Omental fat pad (tissue), 4 donors: Measurements from ENCODE around the gene PYURF. TPM values are rescaled to one million over a fixed set of nuclear protein-coding genes. Genes with fewer than 3 reads are reported as not detected.

Experiments used
- total RNA-seq, 4 donors: library from RNA; depleted of rRNA; stranded (reverse); fragments of >200 nt; gene quantifications; one replicate each; pipeline ENCODE4 v1.1.0, GENCODE V29; 2016

Gene PYURF
- total RNA-seq, 4 donors from 2014 or later, result 78.5 to 101 (median 86.1) TPM

Other genes starting within 250 kb of the PYURF start
- gene PPM1K, start 239.2 kb downstream of the PYURF start, total RNA-seq, result 10 to 100 TPM; 13.0 to 18.4 (median 13.9) TPM
- gene HERC6, start 144.9 kb downstream of the PYURF start, total RNA-seq, result 10 to 100 TPM in 2 of 4 donors, 1 to 10 TPM in 2; 3.1 to 21.6 (median 8.7) TPM
- 10 to 100 TPM in 1 of 4 donors, 1 to 10 TPM in 3; 4.5 to 12.8 (median 5.7) TPM for gene HERC5, start 66.7 kb downstream of the PYURF start, total RNA-seq
- gene HERC3, start 68.7 kb upstream of the PYURF start, total RNA-seq, result 10 to 100 TPM; 21.3 to 48.7 (median 33.6) TPM
- gene NAP1L5, start 174.1 kb upstream of the PYURF start, total RNA-seq, result 10 to 100 TPM in 1 of 4 donors, 1 to 10 TPM in 3; 6.8 to 13.7 (median 8.3) TPM